Measurements from ENCODE around the gene MLH3. TPM values are rescaled to one million over a fixed set of nuclear protein-coding genes. Genes with fewer than 3 reads are reported as not detected.

MLH3 gene
- total RNA-seq, 1 donor from 2014 or later: 15.0 TPM

DNA sequence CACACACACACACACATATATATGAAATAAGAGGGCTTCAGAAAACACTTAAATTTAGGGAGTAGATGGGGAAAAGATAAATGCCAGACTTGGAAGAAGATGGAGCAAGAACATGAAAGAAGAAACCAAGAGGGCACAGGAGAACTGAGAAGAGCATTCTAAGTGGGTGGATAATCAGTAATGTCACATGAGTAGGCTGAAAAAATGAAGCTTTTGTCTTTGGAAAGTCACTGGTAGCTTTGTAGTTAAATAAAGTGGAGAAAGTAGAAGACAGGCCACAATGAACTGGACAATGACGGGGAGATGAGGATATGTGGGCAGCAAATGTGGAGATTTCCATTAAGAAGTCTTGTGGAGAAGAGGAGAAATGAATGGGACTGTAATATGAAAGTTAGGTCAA, 15.9 kb upstream of the MLH3 start:
- DNase-seq (ENCODE audit: low read depth, low spot score): no peak

DNA sequence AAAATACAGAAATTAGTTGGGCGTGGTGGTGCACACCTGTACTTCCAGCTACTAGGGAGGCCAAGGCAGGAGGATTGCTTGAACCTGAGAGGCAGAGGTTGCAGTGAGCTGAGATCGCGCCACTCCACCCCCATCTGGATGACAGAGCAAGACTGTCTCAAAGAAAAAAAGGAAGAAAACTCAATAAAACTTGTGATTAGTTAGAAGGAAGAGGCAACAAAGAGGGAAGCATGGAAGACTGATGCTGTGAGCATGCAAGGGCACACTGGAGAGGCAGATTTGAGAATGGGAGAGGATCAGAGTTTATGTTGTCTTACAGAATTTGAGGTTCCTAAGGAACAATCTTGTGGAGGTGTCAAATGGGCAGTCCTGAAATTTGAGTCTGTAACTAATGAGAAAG, 15.4 kb upstream of the MLH3 start:
- DNase-seq (ENCODE audit: low read depth, low spot score): no peak

DNA sequence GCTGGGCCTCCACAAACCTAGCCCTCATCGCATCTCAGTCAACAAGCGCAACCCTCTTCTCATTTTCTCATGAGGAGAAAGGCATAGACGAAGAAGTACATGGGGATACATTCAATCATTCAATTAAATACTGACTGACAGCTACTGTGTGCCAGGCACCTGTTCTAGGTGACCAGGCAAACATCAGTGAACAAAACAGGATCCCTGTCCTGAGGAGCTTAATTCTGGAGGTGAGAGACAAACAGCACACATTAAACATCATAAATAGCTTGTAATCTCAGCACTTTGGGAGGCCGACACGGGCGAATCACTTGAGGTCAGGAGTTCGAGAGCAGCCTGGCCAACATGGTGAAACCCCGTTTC, 12.9 kb upstream of the MLH3 start:
- no peak for DNase-seq (ENCODE audit: low read depth, low spot score)

DNA sequence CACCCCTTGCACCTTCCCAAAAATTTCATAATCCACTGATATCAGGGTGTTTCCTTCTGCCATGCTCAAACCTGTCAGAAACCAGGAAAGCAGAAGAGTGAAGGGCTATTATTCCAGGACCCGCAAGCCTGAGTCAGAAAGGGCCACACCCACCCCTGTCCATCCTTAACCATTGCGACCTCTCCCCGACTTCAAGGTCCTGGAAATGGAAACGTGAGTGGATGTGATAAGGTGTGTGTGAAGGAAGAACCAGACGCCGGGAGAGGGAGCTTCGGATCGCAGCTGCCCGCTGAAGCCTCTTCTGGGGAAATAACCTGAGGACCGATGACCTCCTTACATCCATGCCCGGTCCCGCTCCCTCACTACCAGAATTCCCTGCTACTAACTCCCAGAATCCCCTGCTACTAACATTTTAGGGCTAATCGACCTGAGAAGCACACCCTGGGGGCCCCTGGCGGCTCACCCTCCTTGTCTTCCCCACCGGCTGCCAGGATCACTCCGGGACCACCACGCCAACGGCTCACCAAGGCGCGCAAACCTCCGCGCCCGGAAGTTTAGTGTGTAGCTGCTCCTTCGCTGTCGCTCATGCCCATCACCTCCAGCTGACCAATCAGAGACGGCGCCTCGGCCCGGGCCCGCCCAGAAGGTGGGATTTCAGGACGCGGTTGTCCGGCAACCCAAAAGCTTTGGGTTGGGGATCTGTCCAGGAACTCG, 12.4 kb upstream of the MLH3 start, which contains the start of gene ACYP1:
ACYP1 (minus strand) TSS at position 534 of the 714 bp plus-strand sequence; CDS start at position 63, 471 bp downstream.
- DNase-seq (ENCODE audit: low read depth, low spot score): no peak

DNA sequence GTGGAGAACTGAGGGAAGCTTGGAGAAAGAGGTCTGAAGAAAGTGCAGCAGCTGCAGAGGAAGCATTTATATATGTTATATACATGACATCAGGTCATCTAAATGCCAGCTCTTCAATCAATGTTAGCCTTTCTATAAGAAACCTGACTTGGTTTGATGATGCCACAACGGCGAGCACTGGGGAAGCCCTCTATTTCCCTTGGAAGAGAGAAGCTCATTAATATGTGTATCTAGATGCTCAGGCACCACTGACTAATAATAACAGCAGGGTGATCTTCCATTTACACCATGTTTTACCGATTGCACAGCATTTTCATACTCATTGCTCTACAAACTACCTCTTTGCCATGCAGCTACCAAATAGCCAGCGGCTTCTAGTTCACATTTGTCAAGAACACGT, 11.7 kb upstream of the MLH3 start:
- no peak for DNase-seq (ENCODE audit: low read depth, low spot score)

- no peak for DNase-seq (ENCODE audit: low read depth, low spot score)
These were observed 9.2 kb upstream of the MLH3 start for GRCh38 chr14:75060420-75060819.

GRCh38 chr14:75059642-75060041, 8.4 kb upstream of the MLH3 start:
- no peak for DNase-seq (ENCODE audit: low read depth, low spot score)

DNA sequence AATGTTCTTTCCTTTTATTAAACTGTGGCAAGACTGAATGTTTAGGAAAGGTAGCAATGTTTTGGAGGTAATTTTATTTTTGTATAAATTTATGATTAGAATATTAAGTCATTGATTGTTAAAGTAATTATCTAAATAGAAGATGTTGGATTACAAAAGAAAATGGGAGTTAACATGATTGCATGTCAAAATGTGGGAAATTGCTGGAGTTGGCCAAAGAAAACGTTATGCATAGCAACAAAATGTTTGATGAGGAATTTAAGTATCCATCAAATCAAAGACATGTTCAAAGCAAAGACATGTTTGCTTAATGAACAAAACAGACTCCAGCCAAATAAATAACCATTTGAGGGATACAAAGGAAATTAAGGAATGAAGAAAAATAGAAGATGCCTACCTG, 3.2 kb upstream of the MLH3 start:
- DNase-seq (ENCODE audit: low read depth, low spot score): no peak

GRCh38 chr14:75053396-75054291, 2.4 kb upstream of the MLH3 start:
- no peak for DNase-seq (ENCODE audit: low read depth, low spot score)

GRCh38 chr14:75051556-75051899, 261 bp upstream of the MLH3 start:
- DNase-seq (ENCODE audit: low read depth, low spot score): no peak

DNA sequence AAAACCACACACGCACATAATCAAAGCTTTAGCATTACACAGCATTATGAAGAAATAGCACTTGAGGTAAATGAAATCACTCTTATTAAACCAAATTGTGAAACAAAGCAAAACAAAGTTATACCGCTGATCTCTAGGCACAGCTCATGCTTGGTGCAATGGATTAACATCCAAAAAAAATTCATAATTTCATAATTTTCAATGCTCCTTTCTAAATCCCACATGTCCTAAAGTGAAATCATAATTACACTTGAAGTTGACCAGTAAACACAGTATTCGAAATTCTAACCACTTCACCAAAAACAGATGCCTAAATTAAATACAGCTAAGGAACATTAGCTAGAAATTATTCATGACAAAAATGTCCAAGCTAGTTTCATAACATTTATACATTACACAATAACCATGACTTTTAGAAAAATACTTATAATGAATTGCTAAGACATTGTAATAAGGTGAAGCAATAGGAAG, 1.5 kb downstream of the MLH3 start:
- DNase-seq (ENCODE audit: low read depth, low spot score): no peak

GRCh38 chr14:75049136-75049535, 2.1 kb downstream of the MLH3 start:
- DNase-seq (ENCODE audit: low read depth, low spot score): no peak

DNA sequence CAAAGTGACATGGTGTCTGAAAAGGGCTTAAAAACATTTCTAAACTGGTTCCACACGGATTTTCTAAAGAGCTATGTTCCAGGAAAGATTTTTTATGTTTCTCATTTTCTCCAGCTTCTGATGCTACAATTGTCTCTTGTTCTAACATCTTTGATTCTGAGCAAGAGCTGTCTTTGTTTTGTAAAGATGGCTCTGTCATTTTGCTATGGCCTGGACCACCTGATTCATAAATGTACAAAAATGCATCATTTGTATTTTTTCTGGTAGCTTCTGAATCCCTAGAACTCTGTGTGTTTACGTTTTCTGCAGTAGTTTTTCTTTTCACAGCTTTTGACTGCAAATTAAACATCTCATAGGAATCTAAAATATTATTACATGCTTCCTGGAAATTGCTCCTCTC, 3.2 kb downstream of the MLH3 start:
- no peak for DNase-seq (ENCODE audit: low read depth, low spot score)

- no peak for DNase-seq (ENCODE audit: low read depth, low spot score)
These were observed 3.8 kb downstream of the MLH3 start for GRCh38 chr14:75047506-75047905.

DNA sequence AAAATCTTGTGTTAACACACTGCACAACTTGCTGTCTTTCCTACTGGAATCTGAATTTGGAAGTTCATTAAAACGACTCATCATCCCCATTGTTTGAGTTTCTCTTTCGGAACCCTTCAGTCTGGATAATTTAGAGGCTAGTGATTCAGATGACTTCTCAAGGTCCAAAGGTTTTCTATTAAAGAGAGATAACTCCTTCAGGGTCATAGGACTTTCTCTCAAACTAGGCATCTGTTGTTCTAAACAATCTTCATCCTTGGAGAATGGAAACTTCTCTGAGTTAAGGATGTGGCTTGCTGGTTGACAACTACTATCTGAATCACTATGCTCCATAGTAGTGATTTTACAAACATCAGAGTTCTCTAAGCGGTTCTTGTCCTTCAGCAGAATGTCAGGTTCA, 4.4 kb downstream of the MLH3 start:
- DNase-seq (ENCODE audit: low read depth, low spot score): no peak

GRCh38 chr14:75046275-75046674, 5.0 kb downstream of the MLH3 start:
- DNase-seq (ENCODE audit: low read depth, low spot score): no peak

- DNase-seq (ENCODE audit: low read depth, low spot score): no peak
These were observed 6.5 kb downstream of the MLH3 start for GRCh38 chr14:75044752-75045151.

GRCh38 chr14:75044322-75044721, 6.9 kb downstream of the MLH3 start:
- DNase-seq (ENCODE audit: low read depth, low spot score): no peak

GRCh38 chr14:75042035-75042434, 9.2 kb downstream of the MLH3 start:
- DNase-seq (ENCODE audit: low read depth, low spot score): no peak

GRCh38 chr14:75041613-75042012, 9.7 kb downstream of the MLH3 start:
- no peak for DNase-seq (ENCODE audit: low read depth, low spot score)

DNA sequence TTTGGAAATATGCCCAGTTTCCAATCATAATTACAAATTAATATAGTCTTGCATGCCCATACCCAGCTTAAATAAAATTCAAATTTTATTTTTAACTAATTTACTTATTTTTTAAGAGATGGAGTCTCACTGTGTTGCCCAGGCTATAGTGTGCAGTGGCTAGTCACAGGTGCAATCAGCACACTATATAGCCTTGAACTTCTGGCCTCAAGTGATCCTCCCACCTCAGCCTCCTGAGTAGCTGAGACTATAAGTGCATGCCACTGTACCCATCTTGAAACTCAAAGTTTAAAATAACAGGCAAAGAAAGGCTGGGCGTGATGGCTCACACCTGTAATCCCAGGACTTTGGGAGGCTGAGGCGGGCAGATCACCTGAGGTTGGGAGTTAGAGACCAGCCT, 10.3 kb downstream of the MLH3 start:
- DNase-seq (ENCODE audit: low read depth, low spot score): no peak

DNA sequence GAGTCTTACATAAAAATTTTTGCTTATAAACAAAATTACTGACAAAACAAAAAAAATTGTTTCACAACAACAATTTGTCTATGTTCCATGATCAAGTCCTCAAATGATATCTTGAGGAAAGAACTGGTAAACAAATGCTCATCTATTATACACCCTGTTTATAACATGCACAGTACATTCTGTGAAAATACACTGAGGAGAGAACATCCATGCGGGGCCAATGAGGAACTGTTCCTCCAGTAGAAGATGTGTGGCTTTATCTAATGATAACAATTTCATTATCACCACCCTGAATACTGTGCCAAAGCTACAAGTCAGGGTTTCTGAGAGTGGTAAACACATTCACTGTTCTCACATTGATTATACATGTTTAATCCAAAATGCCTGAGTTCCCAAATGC, 10.8 kb downstream of the MLH3 start:
- DNase-seq (ENCODE audit: low read depth, low spot score): no peak

- DNase-seq (ENCODE audit: low read depth, low spot score): no peak
These were observed 18.3 kb downstream of the MLH3 start for GRCh38 chr14:75032939-75033338.
